Dendritic cell treated with granulocyte-macrophage colony-stimulating factor and Interleukin-4, amounts not matched to agents 40 ng/mL and 50 ng/mL, for 4 days (primary cell): Measurements from ENCODE around the gene ABCD2.

Source experiments
- H3K27ac Mint-ChIP-seq: one replicate; pipeline ENCODE4 v1.8.0; 2022; ENCODE audit warnings: mild to moderate bottlenecking, mixed read lengths
- H3K27me3 Mint-ChIP-seq: one replicate; pipeline ENCODE4 v1.8.0; 2022; ENCODE audit warnings: mild to moderate bottlenecking, mixed read lengths
- H3K36me3 Mint-ChIP-seq: one replicate; pipeline ENCODE4 v1.8.0; 2022; ENCODE audit warnings: low read depth, mixed read lengths
- H3K4me1 Mint-ChIP-seq: one replicate; pipeline ENCODE4 v1.8.0; 2022; ENCODE audit warnings: low read depth, mixed read lengths
- H3K4me3 Mint-ChIP-seq: one replicate; pipeline ENCODE4 v1.8.0; 2022; ENCODE audit warnings: mild to moderate bottlenecking, moderate library complexity, mixed read lengths
- H3K9me3 Mint-ChIP-seq: one replicate; pipeline ENCODE4 v1.8.0; 2022; ENCODE audit warnings: mixed read lengths
- intact Hi-C: fragments of 100-400 bp; cut with micrococcal nuclease; formaldehyde crosslinking; loops from one replicate; pipeline ENCODE4 v1.15.0; 2022

The ABCD2 gene

GRCh38 chr12:39621670-39622069 lies 2.1 kb upstream of the ABCD2 start:
- H3K9me3 Mint-ChIP-seq = no peaks in the 10 kb centered on the region
- no peak overlapping the region for H3K4me3 Mint-ChIP-seq
- no peak overlapping the region for H3K27ac Mint-ChIP-seq
- no peaks in the 10 kb centered on the region for H3K27me3 Mint-ChIP-seq
- H3K36me3 Mint-ChIP-seq = no peaks in the 10 kb centered on the region
- intact Hi-C loops = no loop called here
- H3K4me1 Mint-ChIP-seq = peaks cover 5% of the 10 kb centered on the region

DNA sequence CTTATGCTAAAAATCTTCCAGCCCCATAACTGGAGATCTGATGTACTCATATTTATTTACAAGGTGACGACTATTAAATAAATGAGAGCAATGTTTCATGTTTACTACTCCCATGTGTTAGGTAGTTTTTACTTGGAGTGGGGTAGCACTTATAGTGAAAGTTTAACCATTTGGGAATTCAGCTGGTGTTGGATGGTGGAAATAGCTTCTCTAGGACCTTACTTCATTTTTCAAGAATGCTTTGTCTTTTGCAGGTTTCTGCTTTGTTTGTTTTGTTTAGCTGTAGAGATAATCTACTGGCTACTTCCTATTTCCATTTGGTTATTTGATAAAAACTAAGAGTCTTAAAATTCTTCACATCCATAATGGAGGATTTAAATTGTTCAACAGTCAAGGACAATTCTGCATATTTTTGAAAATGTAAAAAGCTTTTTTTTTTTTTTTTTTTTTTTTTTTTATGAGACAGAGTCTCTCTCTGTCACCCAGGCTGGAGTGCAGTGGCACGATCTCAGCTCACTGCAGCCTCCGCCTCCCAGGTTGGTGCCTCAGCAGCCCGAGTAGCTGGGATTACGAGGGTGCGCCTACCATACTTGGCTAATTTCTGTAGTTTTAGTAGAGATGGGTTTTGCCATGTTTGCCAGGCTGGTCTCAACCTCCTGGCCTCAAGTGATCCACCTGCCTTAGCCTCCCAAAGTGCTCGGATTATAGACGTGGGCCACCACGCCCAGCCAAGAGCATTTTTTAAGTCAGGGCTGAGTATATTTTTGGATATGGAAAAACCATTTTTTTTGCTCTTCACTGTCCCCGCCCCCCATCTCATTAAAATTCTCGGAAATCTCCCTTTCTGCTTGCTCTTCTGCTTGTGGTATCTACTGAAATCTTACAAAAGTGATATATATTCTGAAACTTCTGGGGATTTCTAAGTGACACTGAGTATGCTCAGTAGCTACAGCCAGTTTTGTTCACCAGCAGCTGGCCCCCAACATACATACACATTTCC lies 1.4 kb upstream of the ABCD2 start:
- Mint-ChIP-seq H3K36me3 (no peaks in the 10 kb centered on the region), H3K9me3 (no peaks in the 10 kb centered on the region), H3K27ac (no peak overlapping the region), H3K4me1 (peaks cover 5% of the 10 kb centered on the region), H3K27me3 (no peaks in the 10 kb centered on the region), H3K4me3 (no peak overlapping the region)
- intact Hi-C loops = no loop called here

DNA sequence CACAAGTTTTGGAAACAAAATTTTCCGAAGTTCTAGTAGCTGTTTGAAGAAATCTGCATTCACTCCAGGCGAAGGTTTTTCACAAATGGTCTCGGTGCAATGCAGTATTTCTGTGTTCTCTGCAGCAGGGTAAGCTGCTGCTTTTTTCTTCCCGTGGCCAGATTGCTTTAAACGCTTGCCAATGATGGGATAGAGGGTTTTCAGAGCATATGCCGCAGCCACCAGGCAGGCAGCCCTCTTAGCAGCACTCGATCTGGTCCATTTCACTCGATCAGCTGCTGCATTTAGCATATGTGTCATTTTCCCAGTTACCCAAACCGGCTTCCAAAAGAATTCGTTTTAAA lies 315 bp downstream of the ABCD2 start:
- intact Hi-C loops = no loop called here
- H3K27me3 Mint-ChIP-seq = no peaks in the 10 kb centered on the region
- no peak overlapping the region for H3K27ac Mint-ChIP-seq
- peaks cover 5% of the 10 kb centered on the region for H3K4me1 Mint-ChIP-seq
- no peak overlapping the region for H3K4me3 Mint-ChIP-seq
- no peaks in the 10 kb centered on the region for H3K9me3 Mint-ChIP-seq
- H3K36me3 Mint-ChIP-seq = no peaks in the 10 kb centered on the region

DNA sequence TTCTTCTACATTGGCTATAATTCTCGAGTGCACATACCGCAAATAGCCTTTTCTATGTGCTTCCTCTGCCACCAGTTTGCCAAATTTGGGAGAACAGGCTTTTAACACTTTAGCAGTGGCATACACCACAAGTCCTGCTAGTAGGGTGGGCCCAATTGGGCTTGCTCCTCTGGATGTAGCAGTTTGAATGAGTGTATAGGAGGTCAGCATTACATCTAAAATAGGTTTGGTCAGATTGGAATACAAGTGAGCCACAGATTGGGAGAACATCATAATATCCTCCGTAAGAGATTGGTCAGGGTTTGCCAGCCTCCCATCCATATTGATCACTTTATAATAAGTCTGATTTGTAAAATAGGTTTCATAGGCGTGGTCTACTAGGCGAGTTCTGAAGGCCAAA lies 902 bp downstream of the ABCD2 start:
- Mint-ChIP-seq H3K36me3 (no peaks in the 10 kb centered on the region), H3K27ac (no peak overlapping the region), H3K4me3 (no peak overlapping the region), H3K9me3 (no peaks in the 10 kb centered on the region), H3K27me3 (no peaks in the 10 kb centered on the region), H3K4me1 (peaks cover 5% of the 10 kb centered on the region)
- intact Hi-C loops = no loop called here

GRCh38 chr12:39617887-39618286 lies 1.7 kb downstream of the ABCD2 start:
- Mint-ChIP-seq H3K4me3 (no peak overlapping the region), H3K27me3 (no peaks in the 10 kb centered on the region), H3K27ac (no peak overlapping the region), H3K36me3 (no peaks in the 10 kb centered on the region), H3K9me3 (no peaks in the 10 kb centered on the region), H3K4me1 (peaks cover 5% of the 10 kb centered on the region)
- intact Hi-C loops = no loop called here

DNA sequence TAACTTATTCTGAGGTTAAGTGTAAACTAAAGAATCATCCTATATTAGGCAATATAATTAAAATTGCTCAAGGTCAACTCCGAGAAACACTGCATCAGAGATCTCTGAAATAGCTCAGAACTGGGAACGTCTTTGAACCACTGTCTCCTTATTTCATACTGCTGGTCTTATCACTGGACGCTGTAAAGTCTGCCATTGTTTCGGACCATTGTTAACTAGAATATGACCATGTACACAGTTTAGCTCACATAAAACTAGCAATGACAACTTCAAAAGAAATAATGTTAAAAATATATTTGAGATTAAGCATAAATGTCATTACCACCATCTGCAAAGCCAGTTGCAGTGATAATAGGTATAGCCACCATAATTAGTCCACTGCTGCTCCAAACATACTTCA lies 2.9 kb downstream of the ABCD2 start:
- H3K36me3 Mint-ChIP-seq = no peaks in the 10 kb centered on the region
- H3K27me3 Mint-ChIP-seq = no peaks in the 10 kb centered on the region
- no peak overlapping the region for H3K4me3 Mint-ChIP-seq
- peaks cover 5% of the 10 kb centered on the region for H3K4me1 Mint-ChIP-seq
- H3K27ac Mint-ChIP-seq = no peak overlapping the region
- H3K9me3 Mint-ChIP-seq = no peaks in the 10 kb centered on the region
- intact Hi-C loops = no loop called here

GRCh38 chr12:39616251-39616650 lies 3.4 kb downstream of the ABCD2 start:
- H3K4me1 Mint-ChIP-seq = peaks cover 5% of the 10 kb centered on the region
- no peaks in the 10 kb centered on the region for H3K27me3 Mint-ChIP-seq
- H3K9me3 Mint-ChIP-seq = no peaks in the 10 kb centered on the region
- no peaks in the 10 kb centered on the region for H3K36me3 Mint-ChIP-seq
- intact Hi-C loops = no loop called here
- H3K4me3 Mint-ChIP-seq = no peak overlapping the region
- no peak overlapping the region for H3K27ac Mint-ChIP-seq

GRCh38 chr12:39613525-39613924 lies 6.1 kb downstream of the ABCD2 start:
- Mint-ChIP-seq H3K9me3 (no peaks in the 10 kb centered on the region), H3K36me3 (no peaks in the 10 kb centered on the region), H3K27me3 (no peaks in the 10 kb centered on the region), H3K4me3 (no peak overlapping the region), H3K4me1 (peaks cover 5% of the 10 kb centered on the region), H3K27ac (no peak overlapping the region)
- intact Hi-C loops = no loop called here

- Mint-ChIP-seq H3K4me3 (no peak overlapping the region), H3K9me3 (no peaks in the 10 kb centered on the region), H3K4me1 (no peaks in the 10 kb centered on the region), H3K27ac (no peak overlapping the region), H3K27me3 (no peaks in the 10 kb centered on the region), H3K36me3 (no peaks in the 10 kb centered on the region)
- intact Hi-C loops = no loop called here
Measured at GRCh38 chr12:39612250-39612649, 7.4 kb downstream of the ABCD2 start.

DNA sequence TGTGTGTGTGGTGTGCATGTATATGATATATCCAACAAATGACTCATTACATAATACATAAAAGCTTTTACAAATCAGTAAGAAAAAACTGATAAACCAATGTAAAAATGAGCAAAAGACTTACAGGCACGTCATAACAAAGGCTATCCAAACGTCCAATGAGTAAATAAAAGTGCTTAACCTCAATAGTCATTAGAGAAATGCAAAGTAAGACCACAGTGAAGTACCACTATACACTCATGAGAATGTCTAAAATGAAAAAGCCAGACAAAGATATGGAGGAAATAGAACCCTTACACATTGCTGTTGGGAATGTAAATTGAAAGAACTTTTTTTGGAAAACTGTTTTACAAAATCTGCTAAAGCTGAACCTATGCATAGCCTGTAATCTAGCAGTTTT lies 7.8 kb downstream of the ABCD2 start:
- no peaks in the 10 kb centered on the region for H3K36me3 Mint-ChIP-seq
- no peaks in the 10 kb centered on the region for H3K27me3 Mint-ChIP-seq
- intact Hi-C loops = no loop called here
- no peak overlapping the region for H3K27ac Mint-ChIP-seq
- no peaks in the 10 kb centered on the region for H3K9me3 Mint-ChIP-seq
- H3K4me1 Mint-ChIP-seq = no peaks in the 10 kb centered on the region
- no peak overlapping the region for H3K4me3 Mint-ChIP-seq

GRCh38 chr12:39610436-39611025 lies 9.1 kb downstream of the ABCD2 start:
- Mint-ChIP-seq H3K9me3 (no peaks in the 10 kb centered on the region), H3K4me1 (no peaks in the 10 kb centered on the region), H3K36me3 (no peaks in the 10 kb centered on the region), H3K27me3 (no peaks in the 10 kb centered on the region), H3K4me3 (no peak overlapping the region), H3K27ac (no peak overlapping the region)
- intact Hi-C loops = no loop called here

- H3K27me3 Mint-ChIP-seq = no peaks in the 10 kb centered on the region
- H3K4me1 Mint-ChIP-seq = no peaks in the 10 kb centered on the region
- no peaks in the 10 kb centered on the region for H3K36me3 Mint-ChIP-seq
- H3K4me3 Mint-ChIP-seq = no peak overlapping the region
- no peak overlapping the region for H3K27ac Mint-ChIP-seq
- no peaks in the 10 kb centered on the region for H3K9me3 Mint-ChIP-seq
- intact Hi-C loops = no loop called here
Measured at GRCh38 chr12:39606712-39607423, 12.7 kb downstream of the ABCD2 start.

DNA sequence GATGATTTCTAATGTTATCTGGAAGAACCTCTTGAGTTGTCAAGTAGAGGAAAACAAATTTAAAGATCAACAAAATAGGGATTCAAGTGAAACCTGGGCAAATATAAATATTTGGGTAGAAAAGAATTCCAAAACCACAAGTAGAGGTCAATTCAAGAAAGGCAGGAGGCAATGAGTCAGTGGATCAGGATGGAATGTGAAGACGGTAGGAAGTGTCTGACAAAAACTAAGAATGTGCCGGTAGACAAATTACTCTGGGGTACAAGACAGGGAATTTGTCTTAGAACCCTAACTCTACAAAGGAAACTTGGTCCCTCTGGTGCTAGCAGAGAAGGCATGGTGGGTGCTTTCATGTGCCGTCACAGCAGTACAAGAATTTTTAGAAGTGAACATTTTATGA lies 13.6 kb downstream of the ABCD2 start:
- Mint-ChIP-seq H3K27ac (no peak overlapping the region), H3K4me1 (no peaks in the 10 kb centered on the region), H3K9me3 (no peaks in the 10 kb centered on the region), H3K4me3 (no peak overlapping the region), H3K36me3 (no peaks in the 10 kb centered on the region), H3K27me3 (no peaks in the 10 kb centered on the region)
- intact Hi-C loops = no loop called here

GRCh38 chr12:39605501-39605900 lies 14.1 kb downstream of the ABCD2 start:
- no peak overlapping the region for H3K4me3 Mint-ChIP-seq
- H3K4me1 Mint-ChIP-seq = no peaks in the 10 kb centered on the region
- no peaks in the 10 kb centered on the region for H3K36me3 Mint-ChIP-seq
- H3K9me3 Mint-ChIP-seq = no peaks in the 10 kb centered on the region
- no peaks in the 10 kb centered on the region for H3K27me3 Mint-ChIP-seq
- no peak overlapping the region for H3K27ac Mint-ChIP-seq
- intact Hi-C loops = no loop called here
